GM12878 (cell line): ENCODE data around the gene GSTO1. TPM values are rescaled to one million over a fixed set of nuclear protein-coding genes. Genes with fewer than 3 reads are reported as not detected.

Source experiments
- ATAC-seq: fragments of 200-7000 bp; cut with Tn5 transposase; 3 replicates; pipeline ENCODE4 v1.9.1; 2020; ENCODE audit warnings: mild to moderate bottlenecking, moderate library complexity
- BruUV-seq: library from RNA; stranded (reverse); fragments of 400-500 nt; replicated peaks from 2 replicates; lab custom pipeline; 2021; lab: Mats Ljungman, UMichigan
- CTCF ChIA-PET: fragments of 300-600 bp; sonication (Branson Sonifier 250); formaldehyde crosslinking; extraction: SDS; loops from one replicate; lab custom pipeline; 2021; ENCODE audit warnings: inconsistent platforms; lab: Yijun Ruan, JAX
- POLR2A ChIA-PET: fragments of 350-600 bp; formaldehyde crosslinking; extraction: SDS; loops from one replicate; lab custom pipeline; 2021; ENCODE audit warnings: inconsistent platforms; lab: Charles Lee
- RAD21 ChIA-PET: fragments of 300-600 bp; sonication (Branson Sonifier 250); formaldehyde crosslinking; loops from one replicate; lab custom pipeline; 2023; ENCODE audit warnings: antibody characterized with exemption; ENCODE audit not compliant: unreplicated experiment; lab: Charles Lee
- SMC1A ChIA-PET: fragments of 300-600 bp; sonication (Branson Sonifier 250); formaldehyde crosslinking; loops from one replicate; lab custom pipeline; 2023; ENCODE audit not compliant: unreplicated experiment, uncharacterized antibody; lab: Charles Lee
- DNase-seq: peaks from one replicate; pipeline ENCODE4 v3.0.0-alpha.2; 2011; ENCODE audit warnings: low read depth, low spot score
- FAIRE-seq: peaks from 3 replicates; lab custom pipeline; 2011; peaks lifted over from hg19 to GRCh38; lab: Jason Lieb, UNC
- H2AFZ ChIP-seq: 2 replicates; pipeline ENCODE4 v1.6.0; 2011; ENCODE audit warnings: low read depth, low read length, control low read depth; ENCODE audit not compliant: control insufficient read depth
- H3K27ac ChIP-seq: 2 replicates; pipeline ENCODE4 v1.5.1; 2011; ENCODE audit warnings: control low read depth; ENCODE audit not compliant: control insufficient read depth, insufficient read depth
- H3K27me3 ChIP-seq, 2 experiments: replicated peaks in 1 of 2; 2 replicates each; pipeline versions ENCODE4 v1.6.0 to v1.6.1; 2011; ENCODE audit warnings: low read length in 1 of 2; ENCODE audit not compliant: control insufficient read depth in 2 of 2, insufficient read depth in 2 of 2
- H3K36me3 ChIP-seq, 2 experiments: 2 replicates each; pipeline ENCODE4 v1.5.1; 2011; ENCODE audit warnings: low read length in 1 of 2; ENCODE audit not compliant: control insufficient read depth in 2 of 2, insufficient read depth in 2 of 2
- H3K4me1 ChIP-seq: 2 replicates; pipeline ENCODE4 v1.6.1; 2011; ENCODE audit warnings: mild to moderate bottlenecking, low read length, moderate library complexity, mixed read lengths; ENCODE audit not compliant: control insufficient read depth, insufficient read depth
- H3K4me2 ChIP-seq: 2 replicates; pipeline ENCODE4 v1.6.0; 2011; ENCODE audit warnings: control low read depth; ENCODE audit not compliant: control insufficient read depth, insufficient read depth
- H3K4me3 ChIP-seq: fragments of 200-600 bp; sonication (generic); 2 replicates; pipeline ENCODE4 v1.5.1; 2016
- H3K79me2 ChIP-seq: 2 replicates; pipeline ENCODE4 v1.6.0; 2011; ENCODE audit warnings: low read length; ENCODE audit not compliant: control insufficient read depth, insufficient read depth
- H3K9ac ChIP-seq: 2 replicates; pipeline ENCODE4 v1.8.0; 2011; ENCODE audit warnings: low read length, control low read depth, mixed read lengths; ENCODE audit not compliant: control insufficient read depth, insufficient read depth
- H3K9me3 ChIP-seq: replicated peaks from 3 replicates; pipeline ENCODE4 v1.5.1; 2011; ENCODE audit warnings: mild to moderate bottlenecking, low read length; ENCODE audit not compliant: control insufficient read depth, insufficient read depth
- H4K20me1 ChIP-seq: 2 replicates; pipeline ENCODE4 v1.6.0; 2011; ENCODE audit not compliant: control insufficient read depth, insufficient read depth
- CBX5 ChIP-seq: sonication (generic); IDR thresholded peaks from 2 replicates; pipeline ENCODE4 v1.6.1; 2016; ENCODE audit warnings: low read depth, moderate library complexity, mild to moderate bottlenecking, inconsistent platforms
- FOXK2 ChIP-seq: fragments of 450-650 bp; IDR thresholded peaks from 2 replicates; pipeline ENCODE4 v1.6.1; 2017; ENCODE audit warnings: mild to moderate bottlenecking, moderate library complexity
- HDGF ChIP-seq: fragments of 450-650 bp; IDR thresholded peaks from 2 replicates; pipeline ENCODE4 v1.6.1; 2016; ENCODE audit warnings: antibody characterized with exemption
- LARP7 ChIP-seq: fragments of 450-650 bp; IDR thresholded peaks from 2 replicates; pipeline ENCODE4 v1.6.1; 2017; ENCODE audit warnings: mild to moderate bottlenecking
- PBX3 ChIP-seq: IDR thresholded peaks from 2 replicates; pipeline ENCODE4 v1.6.1; 2011; ENCODE audit warnings: mild to moderate bottlenecking, low read depth, low read length, moderate library complexity; ENCODE audit not compliant: insufficient replicate concordance
- PKNOX1 ChIP-seq: fragments of 450-650 bp; IDR thresholded peaks from 2 replicates; pipeline ENCODE4 v1.6.1; 2016; ENCODE audit warnings: mild to moderate bottlenecking
- SMAD5 ChIP-seq: IDR thresholded peaks from 2 replicates; pipeline ENCODE4 v1.6.1; 2016; ENCODE audit warnings: antibody characterized with exemption, low read depth
- SUZ12 ChIP-seq: fragments of 200-600 bp; sonication (generic); IDR thresholded peaks from one replicate; pipeline ENCODE4 v1.6.1; 2018; ENCODE audit warnings: antibody characterized with exemption, mild to moderate bottlenecking; ENCODE audit not compliant: unreplicated experiment
- ZBTB11 ChIP-seq: fragments of 450-650 bp; formaldehyde crosslinking; IDR thresholded peaks from 2 replicates; pipeline ENCODE4 v1.5.0; 2022; ENCODE audit warnings: mild to moderate bottlenecking, missing genetic modification characterization
- ZBTB40 ChIP-seq: fragments of 450-650 bp; IDR thresholded peaks from 2 replicates; pipeline ENCODE4 v1.6.1; 2016; ENCODE audit warnings: mild to moderate bottlenecking, moderate library complexity, borderline replicate concordance
- ZNF274 ChIP-seq: IDR thresholded peaks from one replicate; pipeline ENCODE4 v1.8.0; 2011; ENCODE audit not compliant: insufficient read length, insufficient read depth
- ZNF384 ChIP-seq: IDR thresholded peaks from 2 replicates; pipeline ENCODE4 v1.6.1; 2012; ENCODE audit warnings: low read depth, mild to moderate bottlenecking, low read length, improper control_type of control experiment, borderline replicate concordance
- WGBS: methylation state at CpG from one replicate; pipeline ENCODE4 v1.1.6; 2016; ENCODE audit warnings: low lambda C conversion rate; ENCODE audit not compliant: insufficient replicate concordance, insufficient coverage; ENCODE audit errors: missing lambda C conversion rate; 5-methylcytosine and 5-hydroxymethylcytosine counted together
- in situ Hi-C: fragments of 300-500 bp; cut with MboI; formaldehyde crosslinking; loops from 9 replicates; pipeline ENCODE4 v1.14.3; 2018; ENCODE audit warnings: mixed read lengths
- intact Hi-C: fragments of 100-400 bp; cut with micrococcal nuclease; formaldehyde crosslinking; loops from one replicate; pipeline ENCODE4 v1.14.2; 2022; ENCODE audit not compliant: unreplicated experiment
- polyA plus RNA-seq, 11 experiments: library from polyadenylated mRNA; depleted of rRNA in 4 of 11; unstranded in 6 of 11; stranded (reverse) in 5 of 11; fragments of >200 nt; fragmentation: Nextera tagmentation in 4 of 11; fragmentation: Illumina TruSeq in 1 of 11; extraction: Ambion mirVana in 4 of 11; extraction: Trizol in 1 of 11; gene quantifications; 1 replicate in 1 of 11; 2 replicates in 10 of 11; pipeline versions ENCODE4 v1.2.1 to v1.2.3, GENCODE V29; 2011 to 2016; ENCODE audit warnings: inconsistent platforms in 2 of 11, missing spikeins in 2 of 11, low read depth in 1 of 11
- total RNA-seq, 4 experiments: library from RNA; depleted of rRNA in 3 of 4; stranded (reverse); fragments of >200 nt in 3 of 4; fragmentation: Illumina TruSeq in 1 of 4; extraction: Trizol in 1 of 4; gene quantifications; 2 replicates each; pipeline versions ENCODE4 v1.2.1 to v1.2.3, GENCODE V29; 2013 to 2021
- TF ChIP-seq, protein P1 (sequence below): IDR thresholded peaks from 2 replicates; pipeline ENCODE4 v1.6.1; 2012; ENCODE audit warnings: low read depth, low read length, improper control_type of control experiment

Gene GSTO1
- total and polyA plus RNA-seq, 10 of the 15 experiments (the other 5 are each of a cell fraction or from before 2014, with no cell fraction given), result 53.1 to 197 (median 112) TPM

DNA sequence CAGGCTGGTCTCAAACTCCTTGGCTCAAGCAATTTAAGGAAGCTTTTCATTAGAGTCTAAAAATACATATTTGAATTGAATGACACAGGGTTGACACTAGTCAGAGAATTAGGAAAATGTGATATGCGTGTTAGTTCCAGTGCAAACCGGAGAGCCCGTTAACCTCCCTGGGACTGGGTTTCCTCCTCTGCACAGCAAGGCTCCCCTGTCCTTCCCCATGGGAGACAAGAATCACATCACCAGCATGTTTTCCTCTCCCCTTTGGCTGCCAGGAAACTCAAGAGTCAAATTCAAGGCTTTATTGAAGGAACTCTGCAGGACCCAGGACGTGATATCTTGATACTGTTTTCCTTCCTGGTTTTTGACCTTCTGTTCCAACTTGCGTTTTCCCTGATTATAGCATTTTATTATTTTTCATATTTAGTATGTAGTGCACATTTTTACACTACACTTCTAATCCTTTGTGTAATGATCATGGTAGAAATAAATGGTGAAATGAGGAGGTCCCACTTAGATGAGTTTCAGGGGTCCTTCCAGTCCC lies 39.2 kb downstream of the GSTO1 start:
- SMC1A ChIA-PET, result interaction anchor here (0.9 to 7.9 kb wide), 5 partner anchors 9 to 61 kb away, joined by 3 to 90 read pairs (median 10); no protein-coding TSS in a partner anchor
- Histone ChIP-seq H3K27ac (no peak overlapping the region), H3K9me3 (no peaks in the 10 kb centered on the region), H3K79me2 (no peaks in the 10 kb centered on the region), H2AFZ (no peak overlapping the region), H3K27me3 (peaks cover 0 to 3% of the 10 kb centered on the region in 2 experiments; a peak in 2 of 4 replicates), H3K4me1 (no peaks in the 10 kb centered on the region), H3K9ac (no peak overlapping the region), H3K36me3 (no peaks in the 10 kb centered on the region), H3K4me3 (no peak overlapping the region), H4K20me1 (no peaks in the 10 kb centered on the region), H3K4me2 (no peak overlapping the region)
- FAIRE-seq, result no peak
- 62% methylated on average over 5 of the region's 5 CpGs for WGBS
- no peak for DNase-seq
- CTCF ChIA-PET, result interaction anchor here (1.0 to 12.8 kb wide), 11 partner anchors 11 to 406 kb away, joined by 3 to 333 read pairs (median 19); partner anchors contain the start of genes CFAP58, GSTO1 and ITPRIP
- RAD21 ChIA-PET, result interaction anchor here (0.8 to 5.0 kb wide), 6 partner anchors 10 to 56 kb away, joined by 3 to 55 read pairs (median 3); no protein-coding TSS in a partner anchor
- intact Hi-C loops (loop anchor here (10.0 kb wide), 1 partner anchor 191 kb away; no protein-coding TSS in a partner anchor), in situ Hi-C loops (loop anchor here (10.0 kb wide), 1 partner anchor 51 kb away; no protein-coding TSS in a partner anchor)
- no peak for ATAC-seq
- POLR2A ChIA-PET, result interaction anchor here (0.5 to 0.6 kb wide), 2 partner anchors 12 to 617 kb away, joined by 4 read pairs; no protein-coding TSS in a partner anchor
- BruUV-seq, result no TSS peak
- TF ChIP-seq LARP7, result no peak
- no peak for TF ChIP-seq PBX3
- TF ChIP-seq HDGF, result no peak
- no peak for TF ChIP-seq ZBTB40
- no peak for TF ChIP-seq PKNOX1
- no peak for TF ChIP-seq ZBTB11 (CRISPR knock-in tag)
- no peak for TF ChIP-seq CBX5
- no peak for TF ChIP-seq ZNF274
- TF ChIP-seq SUZ12, result no peak
- no peak for TF ChIP-seq ZNF384
- TF ChIP-seq, protein P1, sequence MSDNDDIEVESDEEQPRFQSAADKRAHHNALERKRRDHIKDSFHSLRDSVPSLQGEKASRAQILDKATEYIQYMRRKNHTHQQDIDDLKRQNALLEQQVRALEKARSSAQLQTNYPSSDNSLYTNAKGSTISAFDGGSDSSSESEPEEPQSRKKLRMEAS, result no peak
- no peak for TF ChIP-seq FOXK2
- no peak for TF ChIP-seq SMAD5
